HUES64 (cell line): ENCODE results near the gene LSM11.
"Not testable (repeated sequence)": the region's sequence is repeated elsewhere in the genome, so short reads cannot be mapped to it uniquely, and the experiment has no call there.

Source experiments
- H3K27ac ChIP-seq: 2 replicates; pipeline ENCODE4 v1.7.0; 2013; ENCODE audit warnings: low read depth, low read length, inconsistent platforms
- H3K27me3 ChIP-seq: 2 replicates; pipeline ENCODE4 v1.6.1; 2013; ENCODE audit warnings: mild to moderate bottlenecking, low read length; ENCODE audit not compliant: insufficient read depth
- H3K36me3 ChIP-seq: 2 replicates; pipeline ENCODE4 v1.6.1; 2013; ENCODE audit warnings: mild to moderate bottlenecking, low read length; ENCODE audit not compliant: insufficient read depth
- H3K4me1 ChIP-seq: 2 replicates; pipeline ENCODE4 v1.6.1; 2013; ENCODE audit warnings: mild to moderate bottlenecking, low read length, moderate library complexity; ENCODE audit not compliant: insufficient read depth
- H3K4me3 ChIP-seq: 2 replicates; pipeline ENCODE4 v1.5.1; 2013; ENCODE audit warnings: mild to moderate bottlenecking, low read length, moderate library complexity
- H3K9ac ChIP-seq: 2 replicates; pipeline ENCODE4 v1.6.1; 2013; ENCODE audit warnings: mild to moderate bottlenecking, low read depth, low read length
- H3K9me3 ChIP-seq: 2 replicates; pipeline ENCODE4 v1.6.1; 2013; ENCODE audit warnings: low read depth, low read length; ENCODE audit not compliant: insufficient read depth
- WGBS: fragments of 150-250, 120-280 bp; methylation state at CpG from one replicate; pipeline ENCODE4 v1.1.7; 2013; ENCODE audit warnings: missing lambda C conversion rate; 5-methylcytosine and 5-hydroxymethylcytosine counted together

Gene LSM11

GRCh38 chr5:157718519-157718918 is 25.0 kb upstream of the LSM11 start:
- Histone ChIP-seq H3K27me3 (no peaks in the 10 kb centered on the region), H3K9me3 (no peaks in the 10 kb centered on the region), H3K27ac (no peak overlapping the region), H3K4me1 (no peaks in the 10 kb centered on the region), H3K36me3 (no peaks in the 10 kb centered on the region), H3K4me3 (no peak overlapping the region), H3K9ac (no peak overlapping the region)
- WGBS, result 64% methylated on average over 4 of the region's 4 CpGs

GRCh38 chr5:157719245-157719644 is 24.3 kb upstream of the LSM11 start:
- Histone ChIP-seq H3K9ac (no peak overlapping the region), H3K9me3 (no peaks in the 10 kb centered on the region), H3K27ac (no peak overlapping the region), H3K36me3 (no peaks in the 10 kb centered on the region), H3K4me1 (no peaks in the 10 kb centered on the region), H3K4me3 (no peak overlapping the region), H3K27me3 (no peaks in the 10 kb centered on the region)
- WGBS, result 45% methylated on average over 2 of the region's 2 CpGs

- 95% methylated on average over 6 of the region's 6 CpGs for WGBS
- H3K36me3 ChIP-seq, result no peaks in the 10 kb centered on the region
- no peak overlapping the region for H3K27ac ChIP-seq
- H3K4me1 ChIP-seq, result no peaks in the 10 kb centered on the region
- no peaks in the 10 kb centered on the region for H3K9me3 ChIP-seq
- H3K9ac ChIP-seq, result no peak overlapping the region
- no peak overlapping the region for H3K4me3 ChIP-seq
- no peaks in the 10 kb centered on the region for H3K27me3 ChIP-seq
These were observed 22.4 kb upstream of the LSM11 start for GRCh38 chr5:157721159-157721558.

- H3K27me3 ChIP-seq, H3K9ac ChIP-seq, H3K4me1 ChIP-seq, H3K4me3 ChIP-seq, H3K36me3 ChIP-seq, H3K9me3 ChIP-seq, H3K27ac ChIP-seq: not testable (repeated sequence)
- 75% methylated on average over 1 of the region's 2 CpGs for WGBS
These were observed 20.6 kb upstream of the LSM11 start for GRCh38 chr5:157722895-157723294.

GRCh38 chr5:157726607-157727006 is 16.9 kb upstream of the LSM11 start:
- H3K9me3 ChIP-seq, H3K36me3 ChIP-seq, H3K27ac ChIP-seq, H3K9ac ChIP-seq, H3K4me1 ChIP-seq, H3K27me3 ChIP-seq, H3K4me3 ChIP-seq: not testable (repeated sequence)
- WGBS, result 100% methylated on average over 1 of the region's 2 CpGs

GRCh38 chr5:157727858-157728257 is 15.7 kb upstream of the LSM11 start:
- not testable (repeated sequence) for H3K27ac ChIP-seq, H3K4me3 ChIP-seq, H3K9ac ChIP-seq, H3K4me1 ChIP-seq, H3K9me3 ChIP-seq, H3K36me3 ChIP-seq, H3K27me3 ChIP-seq
- 60% methylated on average over 1 of the region's 1 CpG for WGBS

GRCh38 chr5:157729858-157730257 is 13.7 kb upstream of the LSM11 start:
- Histone ChIP-seq H3K27me3 (no peaks in the 10 kb centered on the region), H3K27ac (no peak overlapping the region), H3K4me1 (0 out of 2 replicates have a peak, but pooled peaks cover 3% of the 10 kb centered on the region), H3K4me3 (no peak overlapping the region), H3K9ac (no peak overlapping the region), H3K9me3 (no peaks in the 10 kb centered on the region), H3K36me3 (peaks cover 17% of the 10 kb centered on the region)

- no peaks in the 10 kb centered on the region for H3K27me3 ChIP-seq
- H3K27ac ChIP-seq, result no peak overlapping the region
- peaks cover 26% of the 10 kb centered on the region for H3K36me3 ChIP-seq
- 0 out of 2 replicates have a peak, but pooled peaks cover 3% of the 10 kb centered on the region for H3K4me1 ChIP-seq
- H3K9me3 ChIP-seq, result no peaks in the 10 kb centered on the region
- 2% methylated on average over 4 of the region's 5 CpGs for WGBS
- peak overlapping the region; percentile 75 for H3K4me3 ChIP-seq
- peak overlapping the region; percentile 83; the same call in 1 of the 2 replicates for H3K9ac ChIP-seq
These were observed 12.6 kb upstream of the LSM11 start for GRCh38 chr5:157730900-157731271.

- Histone ChIP-seq H3K27ac (peak within 1 kb of the TSS; percentile 87), H3K9ac (peak within 1 kb of the TSS; percentile 83), H3K27me3 (no peaks in the 10 kb centered on the region), H3K36me3 (peaks cover 32% of the 10 kb centered on the region), H3K4me3 (peak within 1 kb of the TSS; percentile 75), H3K4me1 (0 out of 2 replicates have a peak, but pooled peaks cover 3% of the 10 kb centered on the region), H3K9me3 (no peaks in the 10 kb centered on the region)
- WGBS, result 4% methylated on average over 47 of the region's 47 CpGs
These were observed 12.0 kb upstream of the LSM11 start, which contains the start of gene THG1L for GRCh38 chr5:157731272-157732129. TSS of gene THG1L (plus strand) at chr5:157731420. CDS start at chr5:157731441, 21 bp downstream.

GRCh38 chr5:157732130-157732514 is 11.4 kb upstream of the LSM11 start:
- peak overlapping the region; percentile 75 for H3K4me3 ChIP-seq
- 93% methylated on average over 4 of the region's 5 CpGs for WGBS
- H3K9me3 ChIP-seq, result no peaks in the 10 kb centered on the region
- peaks cover 38% of the 10 kb centered on the region for H3K36me3 ChIP-seq
- no peak overlapping the region for H3K27ac ChIP-seq
- no peaks in the 10 kb centered on the region for H3K27me3 ChIP-seq
- H3K9ac ChIP-seq, result no peak overlapping the region
- 0 out of 2 replicates have a peak, but pooled peaks cover 3% of the 10 kb centered on the region for H3K4me1 ChIP-seq

GRCh38 chr5:157732596-157733262 is 10.8 kb upstream of the LSM11 start:
- no peak overlapping the region for H3K27ac ChIP-seq
- no peaks in the 10 kb centered on the region for H3K27me3 ChIP-seq
- H3K4me1 ChIP-seq, result 0 out of 2 replicates have a peak, but pooled peaks cover 3% of the 10 kb centered on the region
- WGBS, result 96% methylated on average over 8 of the region's 8 CpGs
- no peaks in the 10 kb centered on the region for H3K9me3 ChIP-seq
- no peak overlapping the region for H3K4me3 ChIP-seq
- peaks cover 44% of the 10 kb centered on the region for H3K36me3 ChIP-seq
- no peak overlapping the region for H3K9ac ChIP-seq
